ENCODE data around the gene BRF1.

DNA sequence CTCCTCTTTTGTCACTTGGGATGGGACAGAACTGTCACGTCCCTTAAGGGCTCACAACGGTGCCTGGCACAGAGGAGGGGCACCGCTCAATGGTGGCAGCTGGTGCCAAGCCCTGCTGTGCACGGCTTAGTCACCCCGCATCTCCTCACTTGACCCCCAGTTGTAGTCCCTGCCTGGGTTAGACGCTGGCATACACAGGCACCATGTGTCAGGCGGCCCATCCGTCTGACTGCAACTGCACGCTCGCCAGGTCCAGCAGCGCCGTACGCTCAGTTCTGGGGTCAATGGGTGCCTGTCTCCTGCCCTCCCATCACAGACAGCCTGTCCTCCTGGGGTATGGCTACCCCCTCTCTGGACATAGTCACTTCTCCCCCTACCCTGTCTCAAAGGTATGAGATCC, 12.2 kb upstream of the BRF1 start:
- TF ChIP-seq, protein P1, sequence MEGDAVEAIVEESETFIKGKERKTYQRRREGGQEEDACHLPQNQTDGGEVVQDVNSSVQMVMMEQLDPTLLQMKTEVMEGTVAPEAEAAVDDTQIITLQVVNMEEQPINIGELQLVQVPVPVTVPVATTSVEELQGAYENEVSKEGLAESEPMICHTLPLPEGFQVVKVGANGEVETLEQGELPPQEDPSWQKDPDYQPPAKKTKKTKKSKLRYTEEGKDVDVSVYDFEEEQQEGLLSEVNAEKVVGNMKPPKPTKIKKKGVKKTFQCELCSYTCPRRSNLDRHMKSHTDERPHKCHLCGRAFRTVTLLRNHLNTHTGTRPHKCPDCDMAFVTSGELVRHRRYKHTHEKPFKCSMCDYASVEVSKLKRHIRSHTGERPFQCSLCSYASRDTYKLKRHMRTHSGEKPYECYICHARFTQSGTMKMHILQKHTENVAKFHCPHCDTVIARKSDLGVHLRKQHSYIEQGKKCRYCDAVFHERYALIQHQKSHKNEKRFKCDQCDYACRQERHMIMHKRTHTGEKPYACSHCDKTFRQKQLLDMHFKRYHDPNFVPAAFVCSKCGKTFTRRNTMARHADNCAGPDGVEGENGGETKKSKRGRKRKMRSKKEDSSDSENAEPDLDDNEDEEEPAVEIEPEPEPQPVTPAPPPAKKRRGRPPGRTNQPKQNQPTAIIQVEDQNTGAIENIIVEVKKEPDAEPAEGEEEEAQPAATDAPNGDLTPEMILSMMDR (IDR thresholded peaks at IDR 0.05) = no peak
- TF ChIP-seq EP300 (IDR thresholded peaks at IDR 0.05) (no peak), POLR2A (IDR thresholded peaks at IDR 0.05) (no peak)
